Measurements from ENCODE around the gene PEDS1.
A peak's percentile ranks its signal among the peaks of the same experiment; 100 is the strongest.

PEDS1 gene

GRCh38 chr20:50130995-50131394 is 22.5 kb downstream of the PEDS1 start:
- DNase-seq = no peak

- DNase-seq = no peak
These were observed 23.2 kb downstream of the PEDS1 start for GRCh38 chr20:50130356-50130723.

DNA sequence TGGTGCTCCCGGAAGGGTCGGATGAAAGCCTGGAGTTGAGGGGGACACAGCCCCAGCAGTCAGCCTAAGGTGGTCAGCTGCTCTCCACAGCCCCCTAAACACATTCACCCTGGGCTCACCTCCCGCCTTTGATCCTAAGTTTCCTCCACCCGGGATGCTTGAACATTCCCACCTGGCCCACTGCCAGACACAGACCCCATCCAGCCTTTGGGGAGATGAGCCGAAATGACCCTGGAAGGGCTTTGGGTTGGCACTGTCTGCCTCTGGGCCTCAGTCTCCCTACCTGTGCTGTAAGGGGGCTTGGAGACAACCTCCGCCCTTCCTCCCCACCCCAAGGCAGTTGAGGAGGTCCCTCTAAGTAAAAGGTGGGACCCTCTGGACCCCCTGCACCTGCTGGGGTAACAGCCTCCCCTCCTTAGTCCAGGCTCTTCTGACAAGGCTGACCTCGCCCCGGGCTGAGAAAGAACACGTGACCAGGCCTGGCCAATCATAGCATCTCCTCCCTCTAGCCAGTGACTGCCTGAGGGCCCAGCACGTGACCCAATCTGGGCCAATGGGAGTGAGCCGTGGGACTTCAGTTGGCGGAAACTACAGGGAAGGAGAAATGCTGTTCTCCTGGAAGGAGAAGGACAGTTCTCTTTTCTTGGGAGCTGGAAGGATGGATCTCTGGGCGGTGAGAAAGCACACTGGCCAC is 23.7 kb downstream of the PEDS1 start:
- DNase-seq = no peak

- no peak for DNase-seq
These were observed 25.0 kb downstream of the PEDS1 start for GRCh38 chr20:50128520-50128905.

- DNase-seq = no peak
These were observed 25.7 kb downstream of the PEDS1 start for GRCh38 chr20:50127587-50128519.

GRCh38 chr20:50126662-50127061 is 26.9 kb downstream of the PEDS1 start:
- DNase-seq = no peak

GRCh38 chr20:50125279-50125678 is 28.2 kb downstream of the PEDS1 start:
- DNase-seq = no peak

DNA sequence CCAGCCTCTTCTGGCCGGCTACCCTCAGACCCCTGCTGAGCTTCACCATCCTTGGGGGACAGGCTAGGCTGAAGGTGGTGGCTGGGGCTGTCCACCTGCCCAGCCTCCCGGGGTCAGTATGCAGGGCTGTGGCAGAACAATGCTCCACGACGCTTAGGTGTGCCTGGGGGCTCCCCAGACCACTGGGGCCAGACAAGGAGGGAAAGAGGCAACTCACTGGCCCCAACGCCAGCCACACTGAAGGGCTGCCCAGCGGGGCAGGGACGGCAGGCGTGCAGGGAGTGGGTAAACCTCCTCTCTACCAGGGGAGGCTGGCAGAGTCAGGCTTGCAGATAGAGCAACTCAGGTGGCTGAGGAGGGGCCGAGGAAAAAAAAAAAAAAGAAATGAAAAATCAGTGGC is 29.0 kb downstream of the PEDS1 start:
- no peak for DNase-seq

GRCh38 chr20:50123418-50123817 is 30.1 kb downstream of the PEDS1 start:
- no peak for DNase-seq

DNA sequence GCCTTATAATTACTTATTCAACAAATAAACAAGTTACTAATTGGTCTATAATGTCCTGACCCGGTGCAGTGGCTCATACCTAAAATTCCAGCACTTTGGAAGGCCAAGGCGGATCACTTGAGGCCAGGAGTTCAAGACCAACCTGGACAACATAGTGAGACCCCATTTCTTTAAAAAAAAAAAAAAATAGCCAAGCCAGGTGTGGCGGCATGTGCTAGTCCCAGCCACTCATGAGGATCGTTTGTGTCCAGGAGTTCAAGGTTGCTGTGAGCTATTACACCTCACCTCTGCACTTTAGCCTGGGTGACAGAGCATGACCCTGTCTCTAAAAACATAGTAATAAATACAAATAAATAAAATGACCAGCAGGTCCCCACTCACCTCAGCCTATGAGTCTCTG is 30.8 kb downstream of the PEDS1 start:
- no peak for DNase-seq

DNA sequence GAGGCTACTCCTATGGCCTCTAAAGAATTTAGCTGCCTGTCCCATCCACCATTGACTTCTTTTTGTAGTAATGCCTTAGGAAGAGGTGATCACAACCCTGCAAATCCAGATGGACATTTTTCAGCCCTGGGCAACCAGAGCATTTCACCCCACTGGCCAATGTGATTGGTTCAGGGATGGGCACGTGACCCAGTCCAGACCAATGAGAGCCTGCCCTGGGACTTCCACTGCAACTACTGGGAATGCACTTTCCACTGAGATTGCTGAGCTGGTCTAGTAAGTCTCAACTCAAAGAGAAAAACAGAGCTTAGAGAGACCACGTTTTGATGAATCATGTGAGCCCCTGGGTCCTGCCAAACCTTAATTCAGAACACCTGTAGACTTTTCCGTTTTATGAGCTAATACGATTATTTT is 31.7 kb downstream of the PEDS1 start:
- no peak for DNase-seq

GRCh38 chr20:50120935-50121693 is 32.4 kb downstream of the PEDS1 start:
- peak; percentile 62 for DNase-seq

- no peak for DNase-seq
These were observed 35.3 kb downstream of the PEDS1 start for GRCh38 chr20:50118203-50118602.

DNA sequence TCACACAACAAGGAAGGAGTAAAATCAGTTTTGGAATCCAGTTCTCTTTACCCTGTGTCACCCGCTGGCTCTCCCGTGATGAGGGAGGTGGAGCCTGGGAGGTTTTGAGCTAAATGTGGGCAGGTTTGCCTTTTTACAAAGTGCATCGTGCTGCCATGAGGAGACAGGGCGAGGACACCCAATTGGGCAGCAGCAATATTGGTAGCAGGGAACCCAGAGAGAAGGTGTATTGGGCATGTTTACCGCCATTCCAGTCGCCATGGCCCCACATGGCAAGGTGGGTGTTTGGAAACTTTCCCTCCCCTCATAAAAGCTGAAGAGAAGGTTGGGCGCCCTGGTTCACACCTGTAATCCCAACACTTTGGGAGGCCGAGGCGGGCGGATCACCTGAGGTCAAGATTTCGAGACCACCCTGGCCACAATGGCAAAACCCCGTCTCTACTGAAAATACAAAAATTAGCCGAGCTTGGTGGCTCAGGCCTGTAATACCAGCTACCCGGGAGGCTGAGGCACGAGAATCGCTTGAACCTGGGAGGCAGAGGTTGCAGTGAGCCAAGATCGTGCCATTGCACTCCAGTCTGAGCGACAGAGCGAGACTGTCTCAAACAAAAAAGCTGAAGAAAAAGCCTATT is 37.0 kb downstream of the PEDS1 start:
- no peak for DNase-seq

GRCh38 chr20:50115591-50116367 is 37.7 kb downstream of the PEDS1 start:
- peak; percentile 89 for DNase-seq

GRCh38 chr20:50115041-50115512 is 38.4 kb downstream of the PEDS1 start:
- no peak for DNase-seq

- DNase-seq = peak; percentile 38
These were observed 39.9 kb downstream of the PEDS1 start for GRCh38 chr20:50113420-50114224.

GRCh38 chr20:50112512-50113419 is 40.8 kb downstream of the PEDS1 start, which contains the start of gene UBE2V1:
UBE2V1 (minus strand) TSS chr20:50113150; CDS start chr20:50113128, 22 bp downstream.
- DNase-seq = peak; percentile 48

DNA sequence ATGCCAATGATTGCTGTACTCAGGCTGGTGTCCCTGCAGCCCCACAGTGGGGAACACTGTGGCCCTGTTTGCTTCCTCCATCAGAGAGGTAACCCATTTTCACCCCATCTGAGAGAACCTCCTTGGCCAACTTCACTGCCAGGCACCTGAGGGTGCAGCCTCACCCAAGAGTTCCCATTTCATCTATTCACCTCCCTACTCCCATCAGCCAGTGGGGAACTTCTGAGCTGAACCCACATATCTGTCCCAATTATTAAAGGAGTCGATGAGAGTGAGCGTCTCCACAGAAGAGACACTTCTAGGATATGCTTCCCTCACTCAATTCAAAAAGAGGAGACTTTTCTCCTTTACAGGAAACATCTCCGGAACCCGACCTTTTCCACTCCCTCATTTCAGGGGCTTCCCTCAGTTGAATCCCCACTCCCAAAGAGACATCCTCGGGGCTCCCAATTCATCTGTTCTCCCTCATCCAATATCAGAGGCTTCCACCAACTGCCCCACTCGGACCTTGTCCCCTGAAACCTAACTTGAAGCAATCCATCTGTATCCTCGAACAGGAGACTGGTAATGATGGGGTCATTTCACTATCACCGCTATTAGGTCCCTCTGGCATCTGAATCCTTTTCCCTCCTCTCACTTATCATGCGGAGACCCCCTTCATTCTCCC is 41.6 kb downstream of the PEDS1 start:
- no peak for DNase-seq
